Endothelial cell of umbilical vein (primary cell): ENCODE results near the gene SUGP2. TPM values are rescaled to one million over a fixed set of nuclear protein-coding genes. Genes with fewer than 3 reads are reported as not detected.

ENCODE experiments used
- BruUV-seq: library from RNA; stranded (reverse); fragments of 400-500 nt; replicated peaks from 2 replicates; lab custom pipeline; 2021; lab: Mats Ljungman, UMichigan
- CTCF ChIA-PET: fragments of 300-600, 350-600 bp; sonication (Branson Sonifier 250); formaldehyde crosslinking; loops from one replicate; lab custom pipeline; 2021; ENCODE audit warnings: antibody characterized with exemption, inconsistent platforms; lab: Charles Lee
- POLR2A ChIA-PET: fragments of 300-600, 350-600 bp; sonication (Branson Sonifier 250); formaldehyde crosslinking; loops from one replicate; lab custom pipeline; 2021; ENCODE audit warnings: antibody characterized with exemption, inconsistent platforms; lab: Charles Lee
- DNase-seq: peaks from one replicate; pipeline ENCODE4 v3.0.0-alpha.2; 2011; ENCODE audit warnings: low read depth, low spot score
- FAIRE-seq: peaks from 2 replicates; lab custom pipeline; 2011; peaks lifted over from hg19 to GRCh38; lab: Jason Lieb, UNC
- H2AFZ ChIP-seq: 2 replicates; pipeline ENCODE4 v1.6.0; 2012; ENCODE audit warnings: low read depth, low read length, control low read depth, inconsistent platforms
- H3K27ac ChIP-seq: 2 replicates; pipeline ENCODE4 v1.5.1; 2011; ENCODE audit warnings: low read depth, mild to moderate bottlenecking, control low read depth, low read length, moderate library complexity; ENCODE audit not compliant: insufficient read depth
- H3K27me3 ChIP-seq, 2 experiments: 2 replicates each; pipeline versions ENCODE4 v1.6.0 to v1.6.1; 2011; ENCODE audit warnings: low read length in 2 of 2, mixed read lengths in 1 of 2; ENCODE audit not compliant: control insufficient read depth in 2 of 2, insufficient read depth in 2 of 2
- H3K36me3 ChIP-seq, 2 experiments: 2 replicates in 1 of 2; 3 replicates in 1 of 2; pipeline ENCODE4 v1.5.1; 2011; ENCODE audit warnings: low read length in 2 of 2, mild to moderate bottlenecking in 1 of 2, moderate library complexity in 1 of 2; ENCODE audit not compliant: control insufficient read depth in 2 of 2, insufficient read depth in 2 of 2; ENCODE audit errors: extremely low read depth in 1 of 2
- H3K4me1 ChIP-seq: 3 replicates; pipeline ENCODE4 v1.5.1; 2011; ENCODE audit warnings: mild to moderate bottlenecking, low read length; ENCODE audit not compliant: control insufficient read depth, insufficient read depth; ENCODE audit errors: extremely low read depth
- H3K4me2 ChIP-seq: 2 replicates; pipeline ENCODE4 v1.6.1; 2011; ENCODE audit warnings: low read length, control low read depth, mixed read lengths; ENCODE audit not compliant: insufficient read depth
- H3K4me3 ChIP-seq, 3 experiments: fragments of 200-600 bp in 1 of 3; sonication (generic), shearing (Covaris generic) in 1 of 3; replicated peaks in 1 of 3; 2 replicates each; pipeline ENCODE4 v1.5.1; 2011 to 2016; ENCODE audit warnings: control low read depth in 3 of 3, low read length in 3 of 3, mild to moderate bottlenecking in 2 of 3, inconsistent platforms in 1 of 3, low read depth in 1 of 3, moderate library complexity in 1 of 3; ENCODE audit not compliant: insufficient read depth in 1 of 3
- H3K79me2 ChIP-seq: 2 replicates; pipeline ENCODE4 v1.6.0; 2012; ENCODE audit warnings: low read length, inconsistent platforms; ENCODE audit not compliant: control insufficient read depth, insufficient read depth
- H3K9ac ChIP-seq: replicated peaks from 2 replicates; pipeline ENCODE3; 2011; ENCODE audit warnings: low read length, control low read depth; ENCODE audit not compliant: insufficient read depth; ENCODE audit errors: extremely low read depth
- H3K9me1 ChIP-seq: replicated peaks from 3 replicates; pipeline ENCODE4 v1.6.0; 2011; ENCODE audit warnings: mild to moderate bottlenecking, low read length; ENCODE audit not compliant: control insufficient read depth, insufficient read depth; ENCODE audit errors: extremely low read depth
- H3K9me3 ChIP-seq: replicated peaks from 2 replicates; pipeline ENCODE4 v1.5.1; 2012; ENCODE audit warnings: low read length, inconsistent platforms; ENCODE audit not compliant: control insufficient read depth, insufficient read depth
- H4K20me1 ChIP-seq: replicated peaks from 2 replicates; pipeline ENCODE3; 2011; ENCODE audit warnings: mild to moderate bottlenecking, low read length; ENCODE audit not compliant: control insufficient read depth, insufficient read depth; ENCODE audit errors: extremely low read depth
- CTCF ChIP-seq, 2 donors: IDR thresholded peaks; 1 replicate in 1 of 2; 2 replicates in 1 of 2; pipeline ENCODE4 v1.5.1; 2011; ENCODE audit warnings: low read length in 2 of 2, mild to moderate bottlenecking in 2 of 2, moderate library complexity in 2 of 2, control low read depth in 1 of 2, inconsistent platforms in 1 of 2, low read depth in 1 of 2; ENCODE audit not compliant: insufficient read depth in 1 of 2; ENCODE audit errors: extremely low read depth in 1 of 2
- EZH2 ChIP-seq: IDR thresholded peaks from 2 replicates; pipeline ENCODE4 v1.6.1; 2012; ENCODE audit warnings: borderline replicate concordance, low read depth, mild to moderate bottlenecking, moderate library complexity, low read length, inconsistent platforms; ENCODE audit not compliant: severe bottlenecking
- FOS ChIP-seq: IDR thresholded peaks from 2 replicates; pipeline ENCODE4 v1.6.1; 2011; ENCODE audit warnings: mild to moderate bottlenecking, low read length, moderate library complexity, borderline replicate concordance; ENCODE audit not compliant: insufficient read depth
- GATA2 ChIP-seq: IDR thresholded peaks from 2 replicates; pipeline ENCODE4 v1.7.0; 2011; ENCODE audit warnings: low read depth, mild to moderate bottlenecking, moderate library complexity, mixed read lengths, low read length; ENCODE audit not compliant: insufficient read length, insufficient read depth
- JUN ChIP-seq: IDR thresholded peaks from 2 replicates; pipeline ENCODE4 v1.6.1; 2011; ENCODE audit warnings: borderline replicate concordance, low read depth; ENCODE audit not compliant: insufficient read length, insufficient read depth
- MAX ChIP-seq: IDR thresholded peaks from 2 replicates; pipeline ENCODE4 v1.6.1; 2011; ENCODE audit not compliant: insufficient read depth, insufficient read length
- MYC ChIP-seq: IDR thresholded peaks from one replicate; pipeline ENCODE4 v1.6.1; 2011; ENCODE audit warnings: mild to moderate bottlenecking, low read depth, low read length
- POLR2A ChIP-seq: IDR thresholded peaks from 2 replicates; pipeline ENCODE4 v1.6.1; 2012; ENCODE audit warnings: low read depth, mild to moderate bottlenecking, control low read depth, low read length
- POLR2AphosphoS5 ChIP-seq: IDR thresholded peaks from 2 replicates; pipeline ENCODE4 v1.6.1; 2012; ENCODE audit warnings: low read depth, mild to moderate bottlenecking, control low read depth, low read length, moderate library complexity; ENCODE audit not compliant: insufficient read depth
- dilution Hi-C: fragments of 300-500 bp; cut with MboI; formaldehyde crosslinking; loops from one replicate; pipeline ENCODE4 v1.15.0; 2019; ENCODE audit warnings: low sequenced_read_pairs; ENCODE audit not compliant: extremely low pct_ligation_motif_present
- intact Hi-C: fragments of 100-400 bp; cut with micrococcal nuclease; formaldehyde crosslinking; loops from one replicate; pipeline ENCODE4 v1.10.0; 2022
- polyA plus RNA-seq, 4 experiments: library from polyadenylated mRNA; depleted of rRNA in 3 of 4; stranded (reverse) in 3 of 4; unstranded in 1 of 4; fragments of >200 nt; gene quantifications; 2 replicates each; pipeline versions ENCODE4 v1.2.1 to v1.2.3, GENCODE V29; 2011 to 2012; ENCODE audit warnings: missing spikeins in 1 of 4
- total RNA-seq: library from RNA; stranded (reverse); gene quantifications from 2 replicates; pipeline ENCODE4 v1.2.3, GENCODE V29; 2021

The SUGP2 gene
- total and polyA plus RNA-seq, 2 donors (not counting 3 experiments of a cell fraction or from before 2014, with no cell fraction given), result 44.6 to 79.7 TPM

DNA sequence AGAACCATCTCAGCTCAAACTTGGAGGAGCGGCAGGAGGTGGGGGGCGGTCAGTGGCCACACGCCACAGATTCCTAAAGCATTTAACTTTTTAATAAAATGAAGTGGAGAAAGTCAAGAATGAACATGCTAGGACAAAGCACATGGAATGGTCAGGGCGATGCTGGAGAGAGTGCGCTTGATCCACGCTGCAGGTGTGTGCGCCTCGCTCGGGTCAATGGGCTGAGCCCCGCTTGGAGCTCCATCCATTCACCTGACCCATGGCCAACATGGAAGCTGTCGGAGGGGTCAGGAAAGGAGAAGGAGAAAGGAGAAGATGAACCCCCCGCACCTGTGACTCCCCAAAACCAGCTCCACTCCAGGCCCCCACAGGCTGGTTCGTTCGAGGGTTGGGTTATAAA lies 41.8 kb downstream of the SUGP2 start:
- Histone ChIP-seq H3K9me1 (no peaks in the 10 kb centered on the region), H3K9ac (no peak overlapping the region), H3K9me3 (no peaks in the 10 kb centered on the region), H3K4me3 (no peak overlapping the region), H3K4me1 (peaks cover 2% of the 10 kb centered on the region), H3K27me3 (no peaks in the 10 kb centered on the region), H3K79me2 (no peaks in the 10 kb centered on the region), H4K20me1 (no peaks in the 10 kb centered on the region), H2AFZ (no peak overlapping the region), H3K27ac (no peak overlapping the region), H3K4me2 (no peak overlapping the region), H3K36me3 (peaks cover 15% of the 10 kb centered on the region in 2 experiments)
- no TSS peak for BruUV-seq
- DNase-seq, result no peak
- dilution Hi-C loops, result no loop called here
- no peak for FAIRE-seq
- TF ChIP-seq JUN, result no peak
- no peak for TF ChIP-seq MYC
- no peak for TF ChIP-seq GATA2
- no peak for TF ChIP-seq FOS
- TF ChIP-seq POLR2A, result no peak
- TF ChIP-seq CTCF (IDR thresholded peaks at IDR 0.05; ENCODE audit: extremely low read depth in 1 of 2, insufficient read depth in 1 of 2, low read depth in 1 of 2, low read length in 2 of 2), result no peak
- TF ChIP-seq POLR2AphosphoS5, result no peak
- TF ChIP-seq MAX, result no peak
- no peak for TF ChIP-seq EZH2
- intact Hi-C loops, result no loop called here
- ChIA-PET CTCF (interaction anchor here (0.6 to 1.0 kb wide), 2 partner anchors 9 to 56 kb away, joined by 3 read pairs; no protein-coding TSS in a partner anchor), POLR2A (no interaction called here)
